ENCODE measurements around the gene NCS1.

DNA sequence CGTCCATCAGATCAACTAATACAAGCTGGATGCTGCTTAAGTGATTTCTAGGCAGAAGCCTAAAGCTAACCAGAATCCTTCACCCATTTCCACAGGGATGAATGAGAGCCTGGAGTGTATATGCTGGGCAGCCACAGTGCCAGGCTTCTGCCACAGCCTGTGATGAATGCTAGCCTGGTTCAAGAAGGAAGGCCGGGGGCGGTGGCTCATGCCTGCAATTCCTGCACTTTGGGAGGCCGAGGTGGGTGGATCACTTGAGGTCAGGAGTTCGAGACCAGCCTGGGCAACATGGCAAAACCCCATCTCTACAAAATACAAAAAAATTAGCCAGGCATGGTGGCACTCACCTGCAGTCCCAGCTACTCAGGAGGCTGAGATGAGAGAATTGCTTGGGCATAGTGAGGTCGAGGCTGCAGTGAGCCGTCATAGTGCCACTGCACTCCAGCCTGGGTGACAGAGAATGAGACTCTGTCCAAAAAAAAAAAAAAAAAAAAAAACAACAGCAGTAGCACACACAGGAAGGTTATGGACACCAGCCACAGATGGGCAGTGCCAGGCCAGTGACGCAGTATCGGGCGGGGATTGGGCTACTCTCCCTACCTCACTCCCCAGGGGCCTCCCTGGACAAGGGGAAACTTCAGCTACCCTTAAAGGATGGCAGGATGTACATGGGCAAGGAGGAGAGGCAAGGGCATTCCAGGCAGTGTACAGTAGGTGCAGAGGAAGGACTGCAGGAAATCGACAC is 70.2 kb downstream of the NCS1 start:
- TF ChIP-seq, protein P1, sequence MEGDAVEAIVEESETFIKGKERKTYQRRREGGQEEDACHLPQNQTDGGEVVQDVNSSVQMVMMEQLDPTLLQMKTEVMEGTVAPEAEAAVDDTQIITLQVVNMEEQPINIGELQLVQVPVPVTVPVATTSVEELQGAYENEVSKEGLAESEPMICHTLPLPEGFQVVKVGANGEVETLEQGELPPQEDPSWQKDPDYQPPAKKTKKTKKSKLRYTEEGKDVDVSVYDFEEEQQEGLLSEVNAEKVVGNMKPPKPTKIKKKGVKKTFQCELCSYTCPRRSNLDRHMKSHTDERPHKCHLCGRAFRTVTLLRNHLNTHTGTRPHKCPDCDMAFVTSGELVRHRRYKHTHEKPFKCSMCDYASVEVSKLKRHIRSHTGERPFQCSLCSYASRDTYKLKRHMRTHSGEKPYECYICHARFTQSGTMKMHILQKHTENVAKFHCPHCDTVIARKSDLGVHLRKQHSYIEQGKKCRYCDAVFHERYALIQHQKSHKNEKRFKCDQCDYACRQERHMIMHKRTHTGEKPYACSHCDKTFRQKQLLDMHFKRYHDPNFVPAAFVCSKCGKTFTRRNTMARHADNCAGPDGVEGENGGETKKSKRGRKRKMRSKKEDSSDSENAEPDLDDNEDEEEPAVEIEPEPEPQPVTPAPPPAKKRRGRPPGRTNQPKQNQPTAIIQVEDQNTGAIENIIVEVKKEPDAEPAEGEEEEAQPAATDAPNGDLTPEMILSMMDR (IDR thresholded peaks at IDR 0.05), result no peak
- no peak for TF ChIP-seq EP300 (IDR thresholded peaks at IDR 0.05)

Data from esophagus muscularis mucosa (tissue), 3 donors.